Breast epithelium (tissue), 4 donors: ENCODE data around the gene DSCAML1. TPM values are rescaled to one million over a fixed set of nuclear protein-coding genes. Genes with fewer than 3 reads are reported as not detected.

Source experiments
- DNase-seq, 2 donors: peaks; one replicate each; pipeline ENCODE4 v3.0.0-alpha.2; 2019; ENCODE audit warnings: low spot score in 2 of 2
- H3K27ac ChIP-seq, 2 donors: fragments of 200-600 bp; sonication (generic) in 1 of 2; one replicate each; pipeline ENCODE4 v1.5.1; 2016 to 2019; ENCODE audit warnings: mild to moderate bottlenecking in 1 of 2
- H3K27me3 ChIP-seq, 2 donors: fragments of 200-600 bp; sonication (generic) in 1 of 2; one replicate each; pipeline versions ENCODE4 v1.5.1 to v1.6.0; 2017 to 2019; ENCODE audit warnings: control low read depth in 1 of 2, mild to moderate bottlenecking in 1 of 2
- H3K36me3 ChIP-seq: fragments of 200-600 bp; one replicate; pipeline ENCODE4 v1.5.1; 2019
- H3K4me1 ChIP-seq, 2 donors: fragments of 200-600 bp; sonication (generic); one replicate each; pipeline ENCODE4 v1.5.1; 2016 to 2019; ENCODE audit warnings: control low read depth in 1 of 2
- H3K4me3 ChIP-seq, 3 donors: fragments of 200-600 bp; sonication (generic); 1 replicate in 2 of 3; 2 replicates in 1 of 3; pipeline ENCODE4 v1.5.1; 2016 to 2019; ENCODE audit warnings: mild to moderate bottlenecking in 3 of 3, moderate library complexity in 2 of 3
- H3K9me3 ChIP-seq, 2 donors: fragments of 200-600 bp; sonication (generic) in 1 of 2; one replicate each; pipeline ENCODE4 v1.5.1; 2016 to 2019; ENCODE audit warnings: control low read depth in 1 of 2
- POLR2A ChIP-seq: fragments of 450-650 bp; IDR thresholded peaks from one replicate; pipeline ENCODE4 v1.6.1; 2016; ENCODE audit warnings: antibody characterized with exemption, mild to moderate bottlenecking, moderate library complexity
- POLR2AphosphoS5 ChIP-seq, 3 donors: sonication (generic); formaldehyde crosslinking; IDR thresholded peaks; one replicate each; pipeline ENCODE4 v1.6.1; 2017; ENCODE audit warnings: antibody characterized with exemption in 3 of 3
- intact Hi-C: fragments of 100-400 bp; cut with DNase I; formaldehyde crosslinking; loops from one replicate; pipeline ENCODE4 v1.15.1; 2023; ENCODE audit warnings: low total_unique reads
- total RNA-seq, 3 donors: library from RNA; depleted of rRNA; stranded (reverse); fragments of >200 nt; gene quantifications; one replicate each; pipeline ENCODE4 v1.1.0, GENCODE V29; 2016
- TF ChIP-seq, protein P1 (sequence below), 3 donors: fragments of 450-650 bp; IDR thresholded peaks; one replicate each; pipeline ENCODE4 v1.5.1; 2016 to 2017; ENCODE audit warnings: antibody characterized with exemption in 3 of 3, mild to moderate bottlenecking in 3 of 3, moderate library complexity in 3 of 3

Gene DSCAML1
- total RNA-seq, 3 donors from 2014 or later: 0.33 to 1.8 (median 0.64) TPM

DNA sequence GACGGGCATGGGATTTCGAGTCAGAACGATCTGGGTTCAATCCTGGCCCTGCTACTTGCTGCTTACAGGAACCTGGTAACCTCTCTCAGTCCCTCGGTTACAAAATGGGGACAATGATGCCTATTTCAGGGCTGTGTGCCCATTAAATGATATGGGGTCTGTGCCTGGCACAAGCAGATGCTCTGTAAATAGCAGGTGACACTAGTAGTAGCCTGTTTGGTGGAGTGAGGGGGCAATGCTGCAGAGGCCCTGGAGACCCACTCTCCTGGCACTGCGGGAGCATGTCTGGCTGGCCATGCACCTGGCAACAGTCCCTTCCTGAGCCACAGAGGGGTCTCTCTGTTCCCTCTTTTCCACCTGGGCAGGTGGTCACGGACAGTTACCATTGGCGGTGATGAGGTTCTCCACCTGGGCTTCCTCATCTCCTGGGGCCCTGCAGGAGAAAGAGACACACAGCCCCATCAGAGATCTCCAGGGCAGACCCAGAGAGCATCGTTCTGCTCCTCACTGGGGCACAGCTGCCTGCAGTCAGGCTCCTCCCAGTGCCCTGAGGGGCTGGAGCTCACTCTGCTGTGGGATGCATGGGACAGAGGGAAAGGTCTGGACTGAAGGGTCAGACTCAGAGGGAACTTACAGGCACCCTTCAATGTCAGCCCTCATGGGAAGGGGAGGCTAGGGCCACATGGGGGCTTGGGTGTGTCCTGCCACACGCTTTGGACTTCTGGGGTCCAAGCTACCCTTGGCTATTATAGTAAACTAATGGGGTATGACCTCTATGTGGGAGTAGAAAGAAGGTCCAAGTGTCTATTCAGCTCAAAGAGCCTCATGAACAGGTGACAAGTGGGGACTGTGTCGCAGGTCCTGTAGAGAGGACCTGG, 43.2 kb upstream of the DSCAML1 start:
- intact Hi-C loops: loop anchor here (5.0 kb wide), 1 partner anchor 107 kb away; no protein-coding TSS in a partner anchor
- H3K9me3 ChIP-seq: no peaks in the 10 kb centered on the region
- H3K27ac ChIP-seq: no peak overlapping the region
- peak in 1 of 2 donors; percentile 17 for DNase-seq
- no peaks in the 10 kb centered on the region for H3K36me3 ChIP-seq
- no peak for TF ChIP-seq POLR2A
- no peak for TF ChIP-seq POLR2AphosphoS5 (IDR thresholded peaks at IDR 0.05)
- TF ChIP-seq, protein P1, sequence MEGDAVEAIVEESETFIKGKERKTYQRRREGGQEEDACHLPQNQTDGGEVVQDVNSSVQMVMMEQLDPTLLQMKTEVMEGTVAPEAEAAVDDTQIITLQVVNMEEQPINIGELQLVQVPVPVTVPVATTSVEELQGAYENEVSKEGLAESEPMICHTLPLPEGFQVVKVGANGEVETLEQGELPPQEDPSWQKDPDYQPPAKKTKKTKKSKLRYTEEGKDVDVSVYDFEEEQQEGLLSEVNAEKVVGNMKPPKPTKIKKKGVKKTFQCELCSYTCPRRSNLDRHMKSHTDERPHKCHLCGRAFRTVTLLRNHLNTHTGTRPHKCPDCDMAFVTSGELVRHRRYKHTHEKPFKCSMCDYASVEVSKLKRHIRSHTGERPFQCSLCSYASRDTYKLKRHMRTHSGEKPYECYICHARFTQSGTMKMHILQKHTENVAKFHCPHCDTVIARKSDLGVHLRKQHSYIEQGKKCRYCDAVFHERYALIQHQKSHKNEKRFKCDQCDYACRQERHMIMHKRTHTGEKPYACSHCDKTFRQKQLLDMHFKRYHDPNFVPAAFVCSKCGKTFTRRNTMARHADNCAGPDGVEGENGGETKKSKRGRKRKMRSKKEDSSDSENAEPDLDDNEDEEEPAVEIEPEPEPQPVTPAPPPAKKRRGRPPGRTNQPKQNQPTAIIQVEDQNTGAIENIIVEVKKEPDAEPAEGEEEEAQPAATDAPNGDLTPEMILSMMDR (IDR thresholded peaks at IDR 0.05): no peak
- no peaks in the 10 kb centered on the region for H3K27me3 ChIP-seq
- no peak overlapping the region for H3K4me3 ChIP-seq
- H3K4me1 ChIP-seq: no peaks in the 10 kb centered on the region

DNA sequence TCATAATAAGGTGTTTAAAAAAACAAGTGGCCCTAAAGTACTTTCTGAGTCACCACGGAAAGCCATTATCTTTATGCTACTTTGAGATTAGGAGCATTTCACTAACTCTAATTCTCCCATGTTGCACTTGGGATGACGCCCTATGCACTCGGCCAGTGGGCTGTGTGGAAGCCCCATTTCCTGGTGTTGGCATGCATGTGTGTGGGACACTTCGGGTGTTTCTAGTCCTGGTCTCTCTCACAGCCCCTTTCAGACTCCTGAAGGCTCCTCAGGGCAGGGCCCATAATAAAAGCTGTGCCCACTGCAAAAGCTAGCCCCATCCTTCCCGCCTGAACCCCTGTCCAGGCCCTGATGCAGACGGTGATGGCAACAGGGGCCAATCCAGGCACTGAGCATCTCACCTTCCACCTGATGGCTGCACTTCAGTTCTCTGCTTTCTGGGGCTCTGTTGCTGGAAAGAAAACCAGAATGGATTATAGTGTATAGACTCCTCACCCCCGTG, 42.4 kb upstream of the DSCAML1 start:
- no peak for DNase-seq

DNA sequence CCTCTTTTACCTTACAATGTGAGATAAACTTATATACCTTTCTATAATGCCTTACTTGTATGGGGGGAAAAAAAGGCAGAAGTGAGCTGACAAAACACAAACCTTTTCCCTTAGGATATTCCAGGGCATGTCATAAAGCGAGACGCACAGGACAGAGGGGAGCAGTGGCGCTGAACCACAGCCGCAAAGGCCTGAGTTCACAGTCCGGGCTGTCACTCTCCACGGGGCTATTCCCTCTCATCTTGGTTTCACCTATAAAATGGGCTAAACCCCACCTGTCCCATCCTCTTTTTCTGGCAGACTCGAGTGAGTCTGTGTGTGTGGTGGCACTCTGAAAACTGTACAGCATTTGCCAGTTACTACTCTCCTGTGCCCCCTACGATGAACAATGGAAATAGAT, 41.9 kb upstream of the DSCAML1 start:
- intact Hi-C loops: no loop called here
- Histone ChIP-seq H3K36me3 (no peaks in the 10 kb centered on the region), H3K4me1 (no peaks in the 10 kb centered on the region), H3K27ac (no peak overlapping the region), H3K27me3 (no peaks in the 10 kb centered on the region), H3K9me3 (no peaks in the 10 kb centered on the region), H3K4me3 (no peak overlapping the region)
- TF ChIP-seq, protein P1 (IDR thresholded peaks at IDR 0.05): no peak
- no peak for TF ChIP-seq POLR2AphosphoS5 (IDR thresholded peaks at IDR 0.05)
- TF ChIP-seq POLR2A: no peak
- DNase-seq: no peak

More for the DNA sequence above, 42.4 kb upstream of the DSCAML1 start:
- Histone ChIP-seq H3K27me3 (no peaks in the 10 kb centered on the region), H3K27ac (no peak overlapping the region), H3K9me3 (no peaks in the 10 kb centered on the region), H3K4me3 (no peak overlapping the region), H3K36me3 (no peaks in the 10 kb centered on the region), H3K4me1 (no peaks in the 10 kb centered on the region)
- intact Hi-C loops: no loop called here
- TF ChIP-seq, protein P1 (IDR thresholded peaks at IDR 0.05): no peak
- TF ChIP-seq POLR2A (no peak), POLR2AphosphoS5 (IDR thresholded peaks at IDR 0.05) (no peak)

DNA sequence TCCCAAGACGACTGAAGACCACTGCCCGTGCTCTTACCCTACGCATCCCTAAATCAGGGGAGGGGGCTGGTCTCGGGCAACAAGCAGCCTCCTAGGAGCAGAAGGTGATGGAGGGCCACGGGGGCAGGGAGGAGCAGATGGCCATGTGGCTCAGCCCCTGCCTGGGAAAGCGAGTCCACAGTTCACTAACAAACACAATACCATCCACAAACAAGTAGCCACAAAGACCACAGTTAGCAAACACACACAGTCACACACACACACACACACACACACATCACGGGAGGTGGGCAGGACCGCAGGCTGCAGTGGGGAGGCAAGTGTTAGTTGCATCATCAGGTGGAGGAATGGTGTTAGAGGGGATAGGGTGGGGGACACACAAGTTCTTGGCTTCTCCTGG, 40.8 kb upstream of the DSCAML1 start:
- no peaks in the 10 kb centered on the region for H3K27me3 ChIP-seq
- H3K27ac ChIP-seq: no peak overlapping the region
- intact Hi-C loops: no loop called here
- H3K36me3 ChIP-seq: no peaks in the 10 kb centered on the region
- DNase-seq: no peak
- no peak overlapping the region for H3K4me3 ChIP-seq
- H3K9me3 ChIP-seq: no peaks in the 10 kb centered on the region
- H3K4me1 ChIP-seq: no peaks in the 10 kb centered on the region
- TF ChIP-seq POLR2AphosphoS5 (IDR thresholded peaks at IDR 0.05) (no peak), POLR2A (no peak)
- TF ChIP-seq, protein P1 (IDR thresholded peaks at IDR 0.05): no peak

DNA sequence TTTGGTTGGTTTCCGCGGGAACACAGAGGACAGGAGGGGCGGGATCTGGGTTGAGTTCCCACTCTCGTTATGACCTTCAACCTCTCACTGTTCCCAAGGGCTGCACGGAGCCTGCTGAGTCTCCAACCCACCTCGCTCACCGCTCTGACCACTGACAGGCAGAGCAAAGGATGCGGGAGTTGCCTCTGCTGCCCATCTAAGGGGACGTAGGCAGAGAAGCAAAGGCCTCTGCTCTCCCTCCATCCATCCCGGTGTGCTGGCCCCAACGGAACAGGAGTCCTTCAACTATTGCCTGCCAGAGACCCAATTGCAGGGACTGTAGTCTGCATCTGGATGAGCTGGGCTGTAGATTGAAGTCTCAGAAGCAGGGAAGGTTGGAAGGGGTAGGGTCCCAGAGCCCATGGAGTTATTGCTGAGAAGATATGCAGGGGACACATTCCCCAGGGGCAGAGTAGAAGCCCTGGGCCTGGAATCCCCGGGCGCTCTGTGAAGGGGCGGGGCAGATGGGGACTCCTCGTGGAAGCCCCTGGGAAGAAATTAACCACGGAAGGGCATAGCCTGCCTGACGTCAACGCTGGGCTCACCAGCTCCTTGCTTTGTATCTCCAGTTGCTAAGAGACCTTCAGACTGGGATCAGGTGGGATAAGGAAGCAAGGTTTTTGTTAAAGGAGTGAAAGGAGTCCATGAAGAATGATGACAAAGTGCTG, 40.2 kb upstream of the DSCAML1 start:
- no peaks in the 10 kb centered on the region for H3K4me1 ChIP-seq
- H3K36me3 ChIP-seq: no peaks in the 10 kb centered on the region
- intact Hi-C loops: no loop called here
- no peaks in the 10 kb centered on the region for H3K9me3 ChIP-seq
- no peak for DNase-seq
- TF ChIP-seq POLR2AphosphoS5 (IDR thresholded peaks at IDR 0.05): no peak
- TF ChIP-seq, protein P1 (IDR thresholded peaks at IDR 0.05): no peak
- no peak for TF ChIP-seq POLR2A
- H3K4me3 ChIP-seq: no peak overlapping the region
- H3K27me3 ChIP-seq: no peaks in the 10 kb centered on the region
- H3K27ac ChIP-seq: no peak overlapping the region
